HG02623 (cell line): ENCODE results near the gene PRTN3.

Experiments
- ATAC-seq: cut with Tn5 transposase; IDR thresholded peaks from one replicate; pipeline ENCODE4 v1.9.1; 2021; ENCODE audit warnings: moderate library complexity; ENCODE audit not compliant: unreplicated experiment

The PRTN3 gene

GRCh38 chr19:861756-862580 is 21.2 kb downstream of the PRTN3 start:
- no peak for ATAC-seq

DNA sequence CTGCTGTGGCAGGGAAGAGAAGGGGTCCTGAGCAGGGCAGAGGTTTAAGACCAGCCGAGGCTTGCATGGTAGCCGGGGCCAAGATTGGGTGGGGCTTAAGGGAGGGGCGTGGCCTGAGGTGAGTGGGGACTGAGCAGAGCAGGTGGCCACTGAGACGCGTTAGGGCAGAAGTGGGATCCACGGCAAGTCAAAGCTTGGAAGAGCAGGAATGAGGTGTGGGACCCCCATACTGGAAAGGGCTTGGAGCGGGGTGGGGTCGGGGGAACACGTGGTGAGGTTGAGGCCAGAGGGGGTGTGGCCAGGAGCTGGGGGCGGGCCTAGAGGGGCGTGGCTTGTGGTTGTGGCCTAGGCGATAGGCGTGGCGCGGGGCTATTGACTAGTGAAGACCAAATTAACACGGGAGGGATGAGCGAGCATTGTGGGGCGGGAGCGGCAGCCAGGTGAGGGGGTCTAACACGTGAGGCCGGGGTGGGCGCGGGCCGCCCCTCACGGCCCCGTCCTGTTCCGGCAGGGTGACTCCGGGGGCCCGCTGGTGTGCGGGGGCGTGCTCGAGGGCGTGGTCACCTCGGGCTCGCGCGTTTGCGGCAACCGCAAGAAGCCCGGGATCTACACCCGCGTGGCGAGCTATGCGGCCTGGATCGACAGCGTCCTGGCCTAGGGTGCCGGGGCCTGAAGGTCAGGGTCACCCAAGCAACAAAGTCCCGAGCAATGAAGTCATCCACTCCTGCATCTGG is 21.9 kb downstream of the PRTN3 start:
- no peak for ATAC-seq

- ATAC-seq, result no peak
These were observed 22.5 kb downstream of the PRTN3 start for GRCh38 chr19:863315-863620.

DNA sequence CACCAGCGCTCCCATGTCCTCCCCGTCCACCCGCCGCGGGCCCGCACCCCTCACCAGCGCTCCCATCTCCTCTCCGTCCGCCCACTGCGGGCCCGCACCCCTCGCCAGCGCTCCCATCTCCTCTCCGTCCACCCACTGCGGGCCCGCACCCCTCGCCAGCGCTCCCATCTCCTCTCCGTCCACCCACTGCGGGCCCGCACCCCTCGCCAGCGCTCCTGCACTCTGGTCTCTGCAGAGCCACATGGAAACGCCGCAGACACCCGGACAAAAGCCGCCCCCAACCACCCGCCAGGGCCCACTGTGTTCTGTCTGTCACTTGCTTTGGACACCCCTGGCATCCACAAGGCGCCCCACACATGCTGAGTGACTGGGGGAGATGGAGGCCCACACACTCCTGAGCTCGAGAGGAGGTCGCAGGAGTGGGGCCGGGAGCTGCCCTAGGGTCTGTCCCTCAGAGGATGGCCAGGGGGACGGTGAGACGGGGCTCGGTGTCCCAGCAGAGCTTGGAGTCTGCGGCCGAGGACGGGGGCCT is 26.0 kb downstream of the PRTN3 start:
- no peak for ATAC-seq

DNA sequence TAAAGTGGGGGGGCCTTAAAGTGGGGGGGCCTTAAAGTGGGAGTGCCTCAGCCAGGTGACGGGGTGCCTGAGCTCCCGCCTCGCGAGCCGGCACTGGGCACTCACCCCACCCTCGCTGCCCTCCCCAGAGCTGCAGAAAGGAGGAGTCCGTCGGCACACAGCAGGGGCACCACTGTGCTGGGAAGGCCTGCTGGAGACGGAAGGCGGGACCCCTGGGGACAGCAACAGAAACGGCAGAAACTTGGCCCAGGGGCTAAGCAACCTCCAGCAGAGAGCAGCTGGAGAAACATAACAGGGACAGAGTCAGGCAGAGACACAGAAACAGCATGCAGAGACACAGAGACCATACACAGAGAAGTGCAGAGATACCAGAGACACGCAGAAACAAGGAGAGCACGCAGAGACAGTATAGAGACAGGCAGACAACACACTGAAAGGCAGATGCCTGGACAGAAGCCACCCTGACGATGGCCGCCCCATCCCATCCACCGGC is 26.5 kb downstream of the PRTN3 start:
- ATAC-seq, result no peak

- ATAC-seq, result no peak
These were observed 27.2 kb downstream of the PRTN3 start for GRCh38 chr19:867855-868457.

- ATAC-seq, result no peak
These were observed 27.9 kb downstream of the PRTN3 start for GRCh38 chr19:868458-869244.

DNA sequence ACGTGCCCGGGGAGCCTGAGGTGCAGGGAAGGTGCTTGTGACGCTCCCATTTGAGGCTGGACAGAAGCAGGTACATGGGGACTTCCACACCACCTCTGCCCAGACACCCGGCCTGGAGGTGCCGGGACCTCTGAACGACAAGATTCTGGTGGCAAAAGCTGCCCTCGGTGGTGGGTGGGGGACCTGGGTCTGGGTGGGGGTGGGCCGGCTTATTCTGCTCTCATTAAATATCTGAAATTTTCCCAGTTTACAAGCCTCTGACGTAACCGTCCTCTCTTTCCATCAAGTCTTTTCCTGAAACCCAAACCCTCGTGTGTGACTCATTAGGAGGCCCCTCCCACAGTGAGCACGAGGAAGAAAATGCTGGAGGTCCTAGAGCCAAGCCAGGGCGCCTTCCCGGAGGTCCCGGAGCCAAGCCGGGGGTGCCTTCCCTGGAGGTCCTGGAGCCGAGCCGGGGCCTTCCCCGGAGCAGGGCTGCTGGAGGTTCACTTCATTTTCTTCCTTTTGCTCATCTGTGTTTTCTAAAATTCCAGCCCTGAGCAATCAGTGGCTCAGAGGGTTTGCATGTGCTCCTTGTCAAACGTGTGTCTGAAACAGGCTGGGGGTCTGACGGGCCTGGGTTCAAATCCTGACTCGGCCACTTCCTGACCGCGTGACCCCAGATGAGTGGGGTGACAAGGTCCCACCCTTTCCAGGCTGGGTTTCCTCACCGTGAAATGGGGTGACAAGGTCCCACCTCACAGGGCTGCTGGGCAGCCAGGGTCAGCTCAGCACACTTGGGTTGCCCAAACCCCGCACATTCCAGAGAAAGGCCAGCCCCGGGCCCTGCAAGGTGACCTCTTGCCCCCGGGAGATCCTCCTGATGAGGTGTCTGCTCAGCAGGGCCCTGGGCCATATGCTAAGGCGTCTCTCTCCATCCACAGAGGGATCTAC is 28.7 kb downstream of the PRTN3 start:
- no peak for ATAC-seq

- no peak for ATAC-seq
These were observed 29.5 kb downstream of the PRTN3 start for GRCh38 chr19:870314-870713.

DNA sequence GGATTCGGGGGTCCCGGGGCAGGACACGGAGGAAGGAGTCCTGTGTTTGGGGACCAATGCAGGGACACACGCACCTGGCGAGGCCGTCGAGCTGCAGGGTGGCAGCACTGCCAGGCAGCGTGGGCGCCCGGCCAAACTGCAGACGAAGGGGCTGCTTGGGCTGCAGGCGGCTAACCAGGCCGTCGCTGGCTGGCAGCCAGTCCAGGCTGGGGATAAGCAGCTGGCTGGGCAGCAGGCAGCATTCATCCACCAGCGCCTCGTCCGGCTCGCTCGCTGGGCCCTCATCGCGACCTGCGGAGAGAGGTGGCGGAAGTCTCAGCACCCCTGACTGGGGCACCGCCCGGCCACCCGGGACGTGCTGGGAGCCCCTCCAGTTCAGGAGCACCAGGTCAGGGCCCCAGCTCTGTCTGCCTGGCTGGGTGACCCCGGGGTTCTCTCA is 30.2 kb downstream of the PRTN3 start:
- ATAC-seq, result no peak

- ATAC-seq, result no peak
These were observed 30.9 kb downstream of the PRTN3 start for GRCh38 chr19:871446-872265.

DNA sequence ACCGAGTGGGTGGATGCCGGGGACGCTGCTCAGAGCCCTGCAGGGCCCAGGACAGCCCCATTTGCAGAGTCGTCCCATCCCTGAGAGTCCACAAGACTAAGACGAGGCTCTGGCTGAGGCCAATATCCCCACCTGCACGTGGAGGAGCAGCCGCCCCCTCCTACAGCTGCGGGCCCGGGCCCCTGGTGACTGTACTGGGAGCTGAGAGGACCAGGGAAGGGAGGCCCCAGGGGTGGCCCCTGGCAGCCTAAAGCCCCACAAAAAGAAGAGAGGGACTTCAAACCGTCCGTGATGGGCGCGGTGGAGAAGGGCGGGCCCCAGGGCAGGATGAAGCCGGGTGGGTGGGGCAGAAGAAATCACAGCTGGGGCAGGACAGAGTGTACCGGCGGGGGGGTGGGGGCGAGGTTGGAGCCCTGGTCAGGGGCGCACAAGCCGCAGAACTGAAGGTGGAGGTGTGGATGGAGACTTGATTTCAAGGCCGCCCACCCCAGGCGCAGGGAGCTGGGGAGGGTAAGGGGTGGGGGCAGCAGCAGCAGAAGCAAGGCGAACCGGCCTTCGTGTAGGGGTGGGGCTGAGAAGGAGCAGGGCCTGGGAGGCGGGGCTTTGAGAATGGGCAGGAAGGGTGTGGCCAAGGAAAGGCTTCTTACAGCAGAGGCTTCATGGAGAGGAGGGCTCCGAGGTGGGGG is 31.6 kb downstream of the PRTN3 start:
- no peak for ATAC-seq

DNA sequence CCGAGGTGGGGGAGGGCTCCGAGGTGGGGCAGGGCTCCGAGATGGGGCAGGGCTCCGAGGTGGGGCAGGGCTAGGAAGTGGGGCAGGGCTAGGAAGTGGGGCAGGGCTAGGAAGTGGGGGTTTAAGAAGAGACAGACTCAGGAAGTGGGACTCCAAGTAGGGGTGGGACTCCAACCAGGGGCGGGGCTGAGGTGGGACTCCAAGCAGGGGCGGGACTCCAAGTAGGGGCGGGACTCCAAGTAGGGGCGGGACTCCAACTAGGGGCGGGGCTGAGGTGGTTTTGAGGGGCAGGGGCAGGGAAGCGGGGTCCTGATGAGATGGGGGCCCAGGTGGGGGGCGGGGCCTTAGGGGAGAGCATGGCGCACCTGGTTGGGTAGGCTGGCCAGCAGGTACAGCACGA is 32.3 kb downstream of the PRTN3 start:
- ATAC-seq, result no peak

DNA sequence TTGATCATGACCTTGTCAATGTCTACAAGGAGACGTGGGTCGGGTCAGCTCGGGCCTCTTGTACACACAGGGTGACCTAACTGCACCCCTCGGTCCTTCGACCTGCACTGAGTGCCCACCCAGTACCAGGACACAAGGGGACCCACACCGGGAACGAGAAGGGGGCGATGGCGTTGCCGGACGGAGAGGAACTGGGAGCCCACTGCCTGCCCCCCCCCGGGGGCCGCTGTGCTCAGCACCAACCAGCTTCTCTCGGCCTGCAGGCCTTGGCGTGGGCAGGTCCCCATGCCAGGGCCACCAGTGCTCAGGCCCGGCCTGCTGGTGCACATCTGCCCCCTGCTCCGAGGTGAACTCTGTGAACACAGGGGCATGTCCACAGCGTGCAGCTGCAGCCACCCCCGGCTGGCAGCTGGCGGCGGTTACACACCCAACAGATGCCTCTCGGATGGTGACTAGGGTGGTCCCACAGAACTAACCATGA is 32.8 kb downstream of the PRTN3 start:
- ATAC-seq, result no peak

DNA sequence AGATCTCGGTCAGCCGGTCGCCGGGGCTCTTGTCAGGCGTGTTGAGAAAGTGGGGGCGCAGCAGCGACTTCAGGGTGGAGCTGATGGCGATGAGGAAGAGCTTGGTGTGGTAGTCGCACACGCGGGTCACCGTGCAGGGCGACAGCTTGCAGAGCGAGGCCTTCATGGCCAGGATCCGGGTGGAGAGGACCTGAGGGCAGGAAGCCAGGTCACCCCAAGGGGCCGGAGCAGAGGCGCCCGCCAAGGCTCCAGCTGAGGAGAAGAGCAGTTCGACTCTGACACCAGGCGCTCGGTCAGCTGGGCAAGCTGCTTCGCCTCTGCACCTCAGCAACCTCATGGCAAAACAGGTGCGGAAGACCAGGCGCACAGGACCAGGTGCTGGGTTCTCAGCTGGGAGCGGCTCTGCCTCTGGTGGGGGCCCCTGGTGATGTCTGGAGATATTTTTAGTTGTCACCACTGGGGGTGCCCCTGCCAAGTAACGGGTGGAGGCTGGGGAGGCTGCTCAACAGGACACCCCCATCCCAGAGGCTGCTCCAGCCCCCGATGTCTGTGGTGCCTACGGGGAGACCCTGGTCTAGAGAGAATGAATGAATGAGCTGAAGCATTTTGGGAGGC is 34.6 kb downstream of the PRTN3 start:
- ATAC-seq, result no peak

DNA sequence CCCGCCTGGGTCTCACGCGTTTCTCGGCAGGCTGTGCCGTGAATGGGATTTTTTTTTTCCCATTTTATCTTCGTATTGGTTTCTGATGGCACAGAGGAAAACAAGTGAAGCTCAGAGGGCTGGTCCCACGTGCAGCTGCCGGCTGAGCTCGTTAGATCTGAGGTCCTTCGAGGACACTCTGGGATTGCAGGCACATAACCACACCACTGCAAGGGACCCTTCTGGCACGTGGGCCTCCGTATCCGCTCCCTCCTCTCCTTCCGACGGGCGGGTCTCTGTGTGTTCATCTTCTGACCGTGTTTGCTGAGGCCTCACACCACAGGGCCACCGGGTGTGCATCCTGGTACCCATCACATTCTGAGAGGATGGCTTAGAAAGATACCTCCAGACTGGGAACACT is 35.3 kb downstream of the PRTN3 start:
- no peak for ATAC-seq

DNA sequence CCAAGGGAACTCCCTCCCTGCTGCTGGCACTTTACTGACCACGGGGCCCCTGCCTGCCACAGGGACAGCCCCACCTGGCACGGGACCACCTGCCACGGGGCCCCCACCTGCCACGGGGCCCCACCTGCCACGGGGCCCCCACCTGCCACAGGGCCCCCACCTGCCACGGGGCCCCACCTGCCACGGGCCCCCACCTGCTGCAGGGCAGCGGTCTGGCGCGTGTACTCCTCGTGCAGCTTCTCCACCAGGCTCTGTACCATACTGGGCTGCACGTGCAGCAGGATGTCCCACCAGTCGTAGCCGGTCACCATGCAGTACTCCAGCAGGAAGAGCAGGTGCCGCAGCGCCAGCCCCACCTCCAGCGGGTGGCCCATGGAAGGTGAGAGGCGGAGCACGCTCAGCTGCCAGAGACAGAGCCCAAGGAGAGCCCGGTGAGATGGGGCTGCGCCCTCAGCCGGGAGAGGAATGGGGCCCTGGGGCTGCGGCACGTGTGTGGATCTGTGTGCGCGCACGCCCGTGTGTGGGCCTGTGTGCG is 36.0 kb downstream of the PRTN3 start:
- no peak for ATAC-seq
